ENCODE data around the gene RPL36A.
A peak's percentile ranks its signal among the peaks of the same experiment; 100 is the strongest.

The RPL36A gene

DNA sequence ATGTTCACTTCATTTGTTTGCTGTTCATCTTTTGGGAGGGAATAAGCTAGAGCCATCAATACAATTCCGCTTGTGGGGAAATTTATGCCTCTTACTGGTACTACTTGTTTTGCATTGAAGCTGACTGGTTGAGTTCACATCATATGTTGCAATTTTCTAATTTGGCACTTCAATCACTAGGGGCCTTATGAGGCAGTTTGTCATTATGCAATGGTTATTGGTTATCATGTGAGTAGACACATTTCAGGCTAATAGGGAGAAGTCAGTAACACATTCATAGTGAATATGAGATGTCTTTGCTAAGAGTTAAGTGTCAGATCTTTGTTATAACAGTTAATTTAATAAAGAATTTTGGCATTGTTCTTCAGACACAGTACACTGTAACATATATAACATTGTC is 5.0 kb downstream of the RPL36A start:
- H3K27me3 ChIP-seq (ENCODE audit: low read depth, low read length) = no peaks in the 10 kb centered on the region
- H3K36me3 ChIP-seq (ENCODE audit: control insufficient read depth in 1 of 2, insufficient read depth in 2 of 2, low read length in 2 of 2) = peaks cover 9 to 11% of the 10 kb centered on the region in 2 donors
- no peak overlapping the region for H3K27ac ChIP-seq (ENCODE audit: low read length)
- no peak overlapping the region for H3K4me3 ChIP-seq (ENCODE audit: low read depth in 1 of 2, low read length in 2 of 2)
- peaks cover 0 to 4% of the 10 kb centered on the region in 2 donors for H3K4me1 ChIP-seq (ENCODE audit: control insufficient read depth in 1 of 2, insufficient read depth in 2 of 2, low read length in 2 of 2)
- no peaks in the 10 kb centered on the region for H3K9me3 ChIP-seq (ENCODE audit: control insufficient read depth in 1 of 2, low read length in 2 of 2)

DNA sequence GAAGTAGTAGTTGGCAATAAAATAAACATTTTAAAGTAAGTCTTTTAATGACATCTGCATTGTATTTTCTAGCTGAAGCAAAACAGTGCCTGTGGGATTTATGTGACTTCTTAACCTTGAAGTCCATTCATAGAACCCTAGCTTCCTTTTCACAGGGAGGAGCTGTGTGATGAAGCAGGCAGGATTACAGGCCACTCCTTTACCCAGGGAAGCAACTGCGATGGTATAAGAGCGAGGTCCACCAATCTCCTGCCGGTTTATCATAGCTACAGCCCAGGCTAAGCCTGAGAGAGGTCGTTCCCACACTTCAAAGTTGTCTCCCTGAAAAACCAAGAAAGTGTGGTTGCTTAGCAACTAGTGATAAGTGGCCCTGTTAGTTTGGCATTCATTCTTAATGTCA is 7.0 kb downstream of the RPL36A start:
- H3K36me3 ChIP-seq (ENCODE audit: control insufficient read depth in 1 of 2, insufficient read depth in 2 of 2, low read length in 2 of 2) = peaks cover 3 to 16% of the 10 kb centered on the region in 2 donors
- H3K27ac ChIP-seq (ENCODE audit: low read length) = no peak overlapping the region
- no peaks in the 10 kb centered on the region for H3K27me3 ChIP-seq (ENCODE audit: low read depth, low read length)
- no peaks in the 10 kb centered on the region for H3K4me1 ChIP-seq (ENCODE audit: control insufficient read depth in 1 of 2, insufficient read depth in 2 of 2, low read length in 2 of 2)
- H3K9me3 ChIP-seq (ENCODE audit: control insufficient read depth in 1 of 2, low read length in 2 of 2) = no peaks in the 10 kb centered on the region
- no peak overlapping the region for H3K4me3 ChIP-seq (ENCODE audit: low read depth in 1 of 2, low read length in 2 of 2)

DNA sequence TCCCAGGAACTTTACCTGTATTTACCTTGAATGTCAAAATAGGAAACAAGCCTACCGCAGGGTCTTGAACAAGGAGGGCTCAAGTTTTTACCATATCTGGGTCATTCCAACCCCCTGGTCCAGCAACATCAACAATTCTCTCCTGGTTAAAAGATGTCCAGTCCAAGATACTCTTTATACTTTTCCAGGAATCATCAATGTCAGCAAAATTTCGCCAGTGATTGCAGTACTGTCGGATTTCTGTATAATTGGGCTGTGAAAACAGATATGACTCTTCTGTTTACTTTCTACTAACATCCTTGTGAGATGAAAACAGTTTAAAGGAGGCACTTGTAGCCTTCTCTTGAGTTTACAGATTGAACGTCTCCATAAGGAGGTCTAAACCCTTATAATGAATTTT is 7.9 kb downstream of the RPL36A start:
- Histone ChIP-seq H3K4me3 (ENCODE audit: low read depth in 1 of 2, low read length in 2 of 2) (no peak overlapping the region), H3K27me3 (ENCODE audit: low read depth, low read length) (no peaks in the 10 kb centered on the region), H3K36me3 (ENCODE audit: control insufficient read depth in 1 of 2, insufficient read depth in 2 of 2, low read length in 2 of 2) (peaks cover 3 to 10% of the 10 kb centered on the region in 2 donors), H3K9me3 (ENCODE audit: control insufficient read depth in 1 of 2, low read length in 2 of 2) (no peaks in the 10 kb centered on the region), H3K27ac (ENCODE audit: low read length) (no peak overlapping the region), H3K4me1 (ENCODE audit: control insufficient read depth in 1 of 2, insufficient read depth in 2 of 2, low read length in 2 of 2) (no peaks in the 10 kb centered on the region)

DNA sequence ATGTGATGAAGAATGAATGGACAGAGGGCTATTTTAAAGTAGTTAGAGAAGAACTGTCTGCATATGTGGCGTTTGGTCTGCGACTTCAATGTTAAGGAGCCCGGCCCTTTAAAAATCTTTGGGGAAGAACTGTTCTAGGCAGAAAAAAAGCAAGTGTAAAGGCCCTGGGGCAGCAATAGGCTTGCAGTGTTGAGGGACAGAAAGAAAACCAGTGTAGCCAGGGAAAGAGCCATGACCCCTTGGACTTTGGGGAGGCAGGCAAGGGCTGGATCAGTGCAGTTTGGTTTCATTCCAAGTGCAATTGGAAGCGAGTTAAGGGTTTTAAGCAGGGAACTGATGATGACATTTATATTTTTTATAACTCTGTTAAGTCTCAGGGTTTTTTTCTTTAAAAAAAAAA is 9.0 kb downstream of the RPL36A start:
- Histone ChIP-seq H3K4me1 (ENCODE audit: control insufficient read depth in 1 of 2, insufficient read depth in 2 of 2, low read length in 2 of 2) (no peaks in the 10 kb centered on the region), H3K36me3 (ENCODE audit: control insufficient read depth in 1 of 2, insufficient read depth in 2 of 2, low read length in 2 of 2) (peaks cover 3 to 10% of the 10 kb centered on the region in 2 donors), H3K9me3 (ENCODE audit: control insufficient read depth in 1 of 2, low read length in 2 of 2) (no peaks in the 10 kb centered on the region), H3K27me3 (ENCODE audit: low read depth, low read length) (no peaks in the 10 kb centered on the region), H3K4me3 (ENCODE audit: low read depth in 1 of 2, low read length in 2 of 2) (no peak overlapping the region), H3K27ac (ENCODE audit: low read length) (no peak overlapping the region)

DNA sequence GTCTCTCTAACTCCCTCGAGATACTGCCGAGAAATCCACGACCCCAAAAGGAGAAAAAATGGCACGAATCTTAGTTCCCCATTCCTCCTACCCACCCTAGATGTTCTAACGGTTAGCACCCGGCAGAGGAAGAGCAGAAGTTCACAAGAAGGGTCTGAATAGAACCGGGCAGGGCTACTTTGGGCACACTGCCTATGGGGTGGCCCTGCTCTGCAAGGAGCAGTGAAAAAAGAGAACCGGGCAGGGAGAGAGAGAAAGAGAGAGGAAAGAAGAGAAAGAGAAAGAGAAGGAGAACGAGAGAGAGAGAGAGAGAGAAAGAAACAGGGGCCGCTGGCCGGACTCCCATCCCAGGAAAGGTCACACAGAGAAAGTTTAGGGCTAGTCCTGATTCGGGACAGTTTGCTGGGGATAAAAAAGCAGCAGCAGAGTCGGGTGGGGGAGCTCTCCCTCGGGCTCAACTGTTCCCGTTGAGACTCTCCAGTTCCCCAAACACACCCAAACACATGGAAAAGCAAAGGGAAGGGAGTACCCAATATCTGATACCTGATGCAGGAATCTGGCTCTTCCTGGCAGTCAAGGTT is 16.4 kb downstream of the RPL36A start:
- peaks cover 0 to 16% of the 10 kb centered on the region in 2 donors for H3K4me1 ChIP-seq (ENCODE audit: control insufficient read depth in 1 of 2, insufficient read depth in 2 of 2, low read length in 2 of 2)
- H3K36me3 ChIP-seq (ENCODE audit: control insufficient read depth in 1 of 2, insufficient read depth in 2 of 2, low read length in 2 of 2) = peaks cover 4 to 5% of the 10 kb centered on the region in 2 donors
- no peaks in the 10 kb centered on the region for H3K9me3 ChIP-seq (ENCODE audit: control insufficient read depth in 1 of 2, low read length in 2 of 2)
- peak overlapping the region; percentile 98 for H3K27ac ChIP-seq (ENCODE audit: low read length)
- no peaks in the 10 kb centered on the region for H3K27me3 ChIP-seq (ENCODE audit: low read depth, low read length)
- peak overlapping the region; percentile 72 to 85 for H3K4me3 ChIP-seq (ENCODE audit: low read depth in 1 of 2, low read length in 2 of 2)

DNA sequence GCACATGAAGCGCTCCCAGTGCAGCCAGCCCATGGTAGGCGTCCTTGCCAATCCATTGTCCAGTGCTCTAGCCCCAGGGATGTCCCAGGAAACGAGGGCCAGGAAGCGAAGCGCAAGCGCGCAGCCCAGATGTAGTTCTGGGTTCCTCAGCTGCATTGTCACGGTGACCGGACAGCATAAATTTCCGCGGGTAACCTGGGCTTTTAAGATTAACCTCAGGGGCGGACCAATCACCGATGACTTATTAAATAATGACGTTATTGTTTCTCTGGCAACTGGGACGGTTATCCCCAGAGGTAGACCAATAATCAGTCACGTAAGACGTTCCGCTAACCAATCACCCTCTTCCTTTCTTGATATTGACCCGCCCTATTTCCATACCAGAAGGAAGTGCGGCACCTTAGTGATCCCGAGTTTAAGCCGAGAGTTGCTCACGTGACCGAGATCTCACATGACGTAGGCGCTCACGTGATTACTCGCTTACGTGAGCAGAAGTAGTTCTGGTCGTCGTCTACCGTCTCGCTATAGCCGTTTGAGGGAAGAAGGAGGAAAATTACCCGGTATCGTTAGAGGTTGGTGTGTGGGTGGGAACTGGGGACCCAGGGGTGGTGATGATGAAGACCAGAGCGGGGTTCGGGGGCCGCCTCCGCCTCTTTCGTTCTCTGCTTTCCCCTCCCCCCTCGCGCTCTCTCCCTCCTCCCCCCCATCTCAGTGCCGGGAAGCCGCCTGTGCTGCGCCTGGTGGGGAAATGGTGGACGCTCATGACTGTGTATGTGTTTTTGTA is 17.1 kb downstream of the RPL36A start, which contains the start of the genes GLA and HNRNPH2:
GLA (minus strand) TSS at position 178 of the 784 bp plus-strand sequence; CDS start at position 156, 22 bp downstream.
HNRNPH2 (plus strand) TSS at position 475 of the 784 bp plus-strand sequence. CDS start 3,767 bp downstream, outside the sequence.
- Histone ChIP-seq H3K4me3 (ENCODE audit: low read depth in 1 of 2, low read length in 2 of 2) (peak within 1 kb of the TSS; percentile 72 to 85), H3K36me3 (ENCODE audit: control insufficient read depth in 1 of 2, insufficient read depth in 2 of 2, low read length in 2 of 2) (peaks cover 6 to 12% of the 10 kb centered on the region in 2 donors), H3K9me3 (ENCODE audit: control insufficient read depth in 1 of 2, low read length in 2 of 2) (no peaks in the 10 kb centered on the region), H3K4me1 (ENCODE audit: control insufficient read depth in 1 of 2, insufficient read depth in 2 of 2, low read length in 2 of 2) (peaks cover 0 to 20% of the 10 kb centered on the region in 2 donors), H3K27ac (ENCODE audit: low read length) (peak within 1 kb of the TSS; percentile 98), H3K27me3 (ENCODE audit: low read depth, low read length) (no peaks in the 10 kb centered on the region)

DNA sequence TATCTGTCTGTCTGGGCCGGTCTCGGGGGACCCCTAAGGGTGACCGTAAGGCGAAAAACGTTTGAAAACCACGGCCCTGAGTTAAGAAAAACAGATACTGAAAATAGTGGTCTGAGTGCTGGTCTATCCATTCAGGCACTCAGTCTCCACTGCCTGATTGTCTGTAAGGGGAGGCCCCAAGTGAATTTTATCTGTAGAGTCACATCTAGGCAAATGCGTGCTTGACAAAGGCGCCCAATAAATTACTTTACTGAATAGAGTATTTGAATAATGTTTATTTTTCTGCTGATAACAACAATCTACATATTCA is 17.7 kb downstream of the RPL36A start:
- Histone ChIP-seq H3K27ac (ENCODE audit: low read length) (peak overlapping the region; percentile 98), H3K9me3 (ENCODE audit: control insufficient read depth in 1 of 2, low read length in 2 of 2) (no peaks in the 10 kb centered on the region), H3K36me3 (ENCODE audit: control insufficient read depth in 1 of 2, insufficient read depth in 2 of 2, low read length in 2 of 2) (peaks cover 6 to 14% of the 10 kb centered on the region in 2 donors), H3K4me1 (ENCODE audit: control insufficient read depth in 1 of 2, insufficient read depth in 2 of 2, low read length in 2 of 2) (peaks cover 0 to 22% of the 10 kb centered on the region in 2 donors), H3K27me3 (ENCODE audit: low read depth, low read length) (no peaks in the 10 kb centered on the region), H3K4me3 (ENCODE audit: low read depth in 1 of 2, low read length in 2 of 2) (peak overlapping the region; percentile 72 to 85)

DNA sequence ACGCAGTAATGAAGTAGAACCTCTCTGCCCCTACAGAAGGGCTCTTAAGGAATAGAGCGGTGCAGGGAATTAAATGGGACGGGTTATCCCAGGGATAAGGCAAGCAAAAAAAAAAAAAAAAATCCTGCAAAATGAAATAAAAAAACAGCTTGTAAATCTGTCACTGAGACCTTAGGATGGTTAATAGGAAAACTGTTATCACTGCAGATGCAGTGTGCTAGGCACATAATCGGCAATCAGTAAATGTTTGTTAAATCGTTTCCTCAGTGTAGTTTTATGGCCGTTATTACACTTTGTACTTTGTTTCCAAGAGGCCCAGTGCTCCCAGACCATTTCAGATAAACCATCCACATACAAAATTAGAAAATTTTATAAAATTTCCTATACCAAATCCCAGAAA is 18.2 kb downstream of the RPL36A start:
- peak overlapping the region; percentile 72 to 85 for H3K4me3 ChIP-seq (ENCODE audit: low read depth in 1 of 2, low read length in 2 of 2)
- H3K4me1 ChIP-seq (ENCODE audit: control insufficient read depth in 1 of 2, insufficient read depth in 2 of 2, low read length in 2 of 2) = peaks cover 0 to 22% of the 10 kb centered on the region in 2 donors
- no peaks in the 10 kb centered on the region for H3K27me3 ChIP-seq (ENCODE audit: low read depth, low read length)
- peak overlapping the region; percentile 98 for H3K27ac ChIP-seq (ENCODE audit: low read length)
- H3K9me3 ChIP-seq (ENCODE audit: control insufficient read depth in 1 of 2, low read length in 2 of 2) = no peaks in the 10 kb centered on the region
- H3K36me3 ChIP-seq (ENCODE audit: control insufficient read depth in 1 of 2, insufficient read depth in 2 of 2, low read length in 2 of 2) = peaks cover 6 to 14% of the 10 kb centered on the region in 2 donors

DNA sequence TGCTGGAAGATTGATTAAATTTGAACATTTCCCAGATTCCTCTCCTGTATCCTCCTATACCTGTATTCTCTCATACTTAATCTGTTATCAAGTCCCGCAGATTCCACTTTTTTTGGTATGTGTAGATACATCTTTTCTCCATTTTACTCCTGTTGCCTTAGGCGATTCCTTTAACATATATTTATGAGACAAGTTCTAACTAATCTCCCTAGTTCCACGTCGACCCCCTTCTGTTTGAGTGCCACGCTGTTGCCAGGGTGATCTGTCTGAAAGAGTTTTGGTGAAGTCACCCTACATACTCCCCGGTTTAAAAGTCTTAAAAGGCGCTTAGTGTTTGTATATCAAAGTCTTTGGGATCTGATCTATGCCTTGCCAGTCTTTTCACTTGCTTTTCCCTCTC is 19.6 kb downstream of the RPL36A start:
- no peaks in the 10 kb centered on the region for H3K27me3 ChIP-seq (ENCODE audit: low read depth, low read length)
- H3K36me3 ChIP-seq (ENCODE audit: control insufficient read depth in 1 of 2, insufficient read depth in 2 of 2, low read length in 2 of 2) = peaks cover 6 to 14% of the 10 kb centered on the region in 2 donors
- peak overlapping the region in 1 of 2 donors; percentile 42 for H3K4me3 ChIP-seq (ENCODE audit: low read depth in 1 of 2, low read length in 2 of 2)

DNA sequence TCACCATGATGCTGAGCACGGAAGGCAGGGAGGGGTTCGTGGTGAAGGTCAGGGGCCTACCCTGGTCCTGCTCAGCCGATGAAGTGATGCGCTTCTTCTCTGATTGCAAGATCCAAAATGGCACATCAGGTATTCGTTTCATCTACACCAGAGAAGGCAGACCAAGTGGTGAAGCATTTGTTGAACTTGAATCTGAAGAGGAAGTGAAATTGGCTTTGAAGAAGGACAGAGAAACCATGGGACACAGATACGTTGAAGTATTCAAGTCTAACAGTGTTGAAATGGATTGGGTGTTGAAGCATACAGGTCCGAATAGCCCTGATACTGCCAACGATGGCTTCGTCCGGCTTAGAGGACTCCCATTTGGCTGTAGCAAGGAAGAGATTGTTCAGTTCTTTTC is 21.2 kb downstream of the RPL36A start:
- H3K27ac ChIP-seq (ENCODE audit: low read length) = no peak overlapping the region
- peaks cover 3 to 21% of the 10 kb centered on the region in 2 donors for H3K4me1 ChIP-seq (ENCODE audit: control insufficient read depth in 1 of 2, insufficient read depth in 2 of 2, low read length in 2 of 2)
- no peak overlapping the region for H3K4me3 ChIP-seq (ENCODE audit: low read depth in 1 of 2, low read length in 2 of 2)
- H3K36me3 ChIP-seq (ENCODE audit: control insufficient read depth in 1 of 2, insufficient read depth in 2 of 2, low read length in 2 of 2) = peaks cover 6 to 14% of the 10 kb centered on the region in 2 donors
- no peaks in the 10 kb centered on the region for H3K9me3 ChIP-seq (ENCODE audit: control insufficient read depth in 1 of 2, low read length in 2 of 2)
- H3K27me3 ChIP-seq (ENCODE audit: low read depth, low read length) = no peaks in the 10 kb centered on the region

More for the DNA sequence above, 19.6 kb downstream of the RPL36A start:
- Histone ChIP-seq H3K27ac (ENCODE audit: low read length) (peak overlapping the region; percentile 56), H3K4me1 (ENCODE audit: control insufficient read depth in 1 of 2, insufficient read depth in 2 of 2, low read length in 2 of 2) (peaks cover 0 to 22% of the 10 kb centered on the region in 2 donors), H3K9me3 (ENCODE audit: control insufficient read depth in 1 of 2, low read length in 2 of 2) (no peaks in the 10 kb centered on the region)

DNA sequence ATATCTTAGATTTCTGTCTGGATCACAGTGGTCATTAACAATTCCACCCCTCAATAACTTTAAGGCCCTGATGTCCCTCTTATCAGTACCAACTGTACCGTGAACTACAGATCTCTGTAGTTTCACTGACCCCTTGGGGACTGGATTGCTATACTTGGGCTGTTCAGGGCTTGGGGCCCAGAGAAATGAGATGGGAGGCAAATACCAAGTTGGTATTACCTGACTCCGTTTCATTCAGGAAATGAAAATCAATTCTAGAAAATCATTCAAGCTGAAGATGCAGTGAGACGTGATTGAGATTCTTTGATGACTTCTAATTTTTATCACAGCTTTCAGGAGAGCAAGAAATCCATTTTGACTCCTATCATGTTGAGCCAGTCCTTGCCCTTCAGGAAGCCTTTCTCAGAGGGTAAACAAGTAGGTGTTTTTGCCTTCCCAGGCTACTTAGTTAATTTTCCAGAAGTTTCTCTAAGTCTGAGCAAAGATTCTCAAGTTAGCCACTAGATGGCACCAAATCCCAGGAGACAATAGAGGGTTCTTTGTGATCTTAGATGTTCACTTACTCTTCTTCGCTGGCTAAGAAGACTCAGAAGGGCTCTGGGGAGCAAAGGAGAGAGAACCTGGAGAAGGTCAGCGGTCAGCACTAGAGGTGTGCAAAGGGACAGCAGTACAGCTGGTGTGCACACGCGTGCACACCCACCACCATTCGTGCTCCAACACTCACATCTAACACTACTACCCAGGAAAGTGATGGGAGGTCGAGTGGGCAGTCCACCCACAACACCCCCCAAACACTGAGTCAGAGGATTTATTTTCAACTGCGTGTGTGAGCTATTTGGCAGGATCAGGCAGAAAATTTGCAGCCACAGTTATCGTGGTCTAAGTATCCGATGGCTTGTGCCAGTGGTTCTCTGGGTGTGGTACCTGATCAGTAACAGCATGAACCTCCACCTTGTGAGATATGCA is 24.7 kb downstream of the RPL36A start:
- peaks cover 10 to 31% of the 10 kb centered on the region in 2 donors for H3K4me1 ChIP-seq (ENCODE audit: control insufficient read depth in 1 of 2, insufficient read depth in 2 of 2, low read length in 2 of 2)

More for the DNA sequence above, 24.7 kb downstream of the RPL36A start:
- Histone ChIP-seq H3K27ac (ENCODE audit: low read length) (peak overlapping the region; percentile 60), H3K36me3 (ENCODE audit: control insufficient read depth in 1 of 2, insufficient read depth in 2 of 2, low read length in 2 of 2) (peaks cover 6 to 14% of the 10 kb centered on the region in 2 donors), H3K9me3 (ENCODE audit: control insufficient read depth in 1 of 2, low read length in 2 of 2) (no peaks in the 10 kb centered on the region), H3K4me3 (ENCODE audit: low read depth in 1 of 2, low read length in 2 of 2) (no peak overlapping the region), H3K27me3 (ENCODE audit: low read depth, low read length) (no peaks in the 10 kb centered on the region)
